Fibroblast of skin of scalp (primary cell): ENCODE data around the gene TRIM29.

Source experiments
- DNase-seq: peaks from one replicate; pipeline ENCODE4 v3.0.0-alpha.2; 2013

TRIM29 gene

GRCh38 chr11:120122924-120123683, 14.8 kb downstream of the TRIM29 start:
- DNase-seq = no peak

GRCh38 chr11:120121914-120122473, 15.9 kb downstream of the TRIM29 start:
- DNase-seq = no peak

GRCh38 chr11:120121336-120121735, 16.6 kb downstream of the TRIM29 start:
- DNase-seq = no peak

- DNase-seq = no peak
Observed at GRCh38 chr11:120120805-120121335, 17.0 kb downstream of the TRIM29 start.

- DNase-seq = no peak
Observed at GRCh38 chr11:120119121-120119520, 18.8 kb downstream of the TRIM29 start.

- no peak for DNase-seq
Observed at GRCh38 chr11:120117991-120118390, 19.9 kb downstream of the TRIM29 start.

- DNase-seq = no peak
Observed at GRCh38 chr11:120116966-120117365, 20.9 kb downstream of the TRIM29 start.

GRCh38 chr11:120115272-120116000, 22.5 kb downstream of the TRIM29 start:
- DNase-seq = no peak

GRCh38 chr11:120112174-120112796, 25.6 kb downstream of the TRIM29 start:
- DNase-seq = no peak

- DNase-seq = no peak
Observed at GRCh38 chr11:120109531-120109930, 28.4 kb downstream of the TRIM29 start.

GRCh38 chr11:120108785-120109168, 29.1 kb downstream of the TRIM29 start:
- DNase-seq = no peak

- DNase-seq = peak; percentile 49
Observed at GRCh38 chr11:120108154-120108784, 29.6 kb downstream of the TRIM29 start.

GRCh38 chr11:120107692-120108091, 30.2 kb downstream of the TRIM29 start:
- no peak for DNase-seq

- no peak for DNase-seq
Observed at GRCh38 chr11:120106354-120107150, 31.4 kb downstream of the TRIM29 start.

- no peak for DNase-seq
Observed at GRCh38 chr11:120105576-120105975, 32.3 kb downstream of the TRIM29 start.

- DNase-seq = no peak
Observed at GRCh38 chr11:120104041-120104565, 33.8 kb downstream of the TRIM29 start.

GRCh38 chr11:120102864-120103122, 35.1 kb downstream of the TRIM29 start:
- no peak for DNase-seq

- no peak for DNase-seq
Observed at GRCh38 chr11:120102050-120102863, 35.7 kb downstream of the TRIM29 start.

GRCh38 chr11:120098503-120099020, 39.4 kb downstream of the TRIM29 start:
- DNase-seq = no peak

GRCh38 chr11:120097721-120098385, 40.1 kb downstream of the TRIM29 start:
- DNase-seq = no peak
